Bone marrow (tissue), 2 donors: ENCODE results near the gene GRK1.

Experiments
- DNase-seq, 2 donors: peaks; one replicate each; lab custom pipeline; 2025; lab: John Stamatoyannopoulos, UW

The GRK1 gene

DNA sequence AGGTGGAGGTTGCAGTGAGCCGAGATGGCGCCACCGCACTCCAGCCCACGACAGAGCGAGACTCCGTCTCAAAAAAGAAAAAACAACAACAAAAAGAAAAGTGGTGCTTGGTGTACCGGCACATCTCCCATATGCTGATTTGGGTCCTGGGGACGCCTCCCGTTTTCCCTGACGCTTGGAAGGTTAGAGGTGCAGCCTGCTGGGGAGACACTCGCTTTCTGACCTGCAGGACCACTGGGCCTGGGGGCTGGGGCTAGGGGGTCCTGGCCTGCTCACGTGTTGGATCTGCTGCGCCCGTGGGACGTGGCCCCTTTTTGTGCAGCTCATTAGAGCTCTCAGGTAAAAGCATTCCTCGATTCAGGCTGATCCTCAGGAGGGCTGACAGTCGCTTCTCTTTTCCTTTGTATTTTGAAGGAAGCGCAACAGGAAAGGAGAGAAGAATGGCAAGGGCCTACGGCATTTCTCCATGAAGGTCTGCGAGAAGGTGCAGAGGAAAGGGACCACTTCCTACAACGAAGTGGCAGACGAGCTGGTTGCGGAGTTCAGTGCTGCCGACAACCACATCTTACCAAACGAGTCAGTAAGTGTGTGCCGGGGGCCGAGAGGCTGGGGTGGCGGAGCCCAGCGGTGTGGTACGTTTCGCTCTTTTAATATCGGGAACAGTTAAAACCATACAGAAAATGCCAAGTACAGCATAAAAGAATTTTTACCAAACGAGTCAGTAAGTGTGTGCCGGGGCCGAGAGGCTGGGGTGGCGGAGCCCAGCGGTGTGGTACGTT is 34.1 kb upstream of the GRK1 start:
- no peak for DNase-seq

DNA sequence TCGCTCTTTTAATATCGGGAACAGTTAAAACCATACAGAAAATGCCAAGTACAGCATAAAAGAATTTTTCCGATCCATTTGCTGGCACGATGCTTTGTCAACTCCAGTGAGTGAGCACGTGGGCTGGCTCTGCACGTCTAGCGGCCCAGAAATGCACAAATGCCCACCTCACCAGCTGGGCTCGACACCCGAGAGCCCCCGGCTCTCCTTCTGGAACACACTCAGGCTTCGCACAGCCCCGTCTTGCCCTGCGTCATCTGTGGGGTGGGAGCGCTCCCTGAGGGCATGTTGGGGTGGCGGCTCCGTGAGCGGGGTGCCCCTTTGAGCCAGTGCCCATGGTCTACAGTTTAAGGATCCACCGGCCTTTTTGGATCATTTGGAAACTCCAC is 33.5 kb upstream of the GRK1 start:
- DNase-seq, result no peak

GRCh38 chr13:113634279-113635047 is 32.6 kb upstream of the GRK1 start:
- DNase-seq, result no peak

DNA sequence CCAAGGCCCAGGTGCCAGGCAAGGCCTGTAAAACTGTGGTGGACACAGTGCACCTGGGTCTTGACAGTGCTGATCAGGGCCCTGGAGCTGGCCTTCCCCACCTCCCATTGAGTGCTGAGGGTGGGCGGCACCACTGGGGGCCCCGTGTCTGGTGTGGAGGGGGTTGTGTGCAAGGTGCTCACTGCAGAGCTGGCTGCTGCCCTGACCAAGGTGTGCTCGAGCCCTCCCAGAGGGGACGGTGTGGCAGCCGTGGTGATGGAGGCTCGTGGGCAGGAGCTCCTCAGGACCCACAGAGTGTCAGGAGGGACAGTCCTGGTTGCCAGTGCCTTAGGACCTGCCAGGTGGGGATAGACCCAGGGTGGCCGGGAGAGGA is 32.0 kb upstream of the GRK1 start:
- no peak for DNase-seq

DNA sequence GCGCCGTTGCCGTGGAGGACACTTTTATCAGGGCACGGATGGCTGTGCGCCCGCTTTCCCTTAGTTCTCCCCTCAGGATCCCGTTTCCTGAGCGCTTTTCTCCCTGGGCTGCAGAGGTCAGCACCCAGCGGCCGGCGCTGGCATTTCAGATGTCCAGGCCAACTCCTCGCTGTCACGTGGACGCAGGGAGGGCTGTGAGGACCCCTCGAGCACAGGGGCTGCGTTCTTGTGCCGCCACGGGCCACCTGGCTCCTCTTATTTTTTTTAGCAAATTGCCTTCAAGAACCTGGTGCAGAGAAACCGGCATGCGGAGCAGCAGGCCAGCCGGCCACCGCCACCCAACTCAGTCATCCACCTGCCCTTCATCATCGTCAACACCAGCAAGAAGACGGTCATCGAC is 31.3 kb upstream of the GRK1 start:
- no peak for DNase-seq

- no peak for DNase-seq
Measured at GRCh38 chr13:113636266-113636963, 30.6 kb upstream of the GRK1 start.

GRCh38 chr13:113637262-113638160 is 29.5 kb upstream of the GRK1 start:
- no peak for DNase-seq

DNA sequence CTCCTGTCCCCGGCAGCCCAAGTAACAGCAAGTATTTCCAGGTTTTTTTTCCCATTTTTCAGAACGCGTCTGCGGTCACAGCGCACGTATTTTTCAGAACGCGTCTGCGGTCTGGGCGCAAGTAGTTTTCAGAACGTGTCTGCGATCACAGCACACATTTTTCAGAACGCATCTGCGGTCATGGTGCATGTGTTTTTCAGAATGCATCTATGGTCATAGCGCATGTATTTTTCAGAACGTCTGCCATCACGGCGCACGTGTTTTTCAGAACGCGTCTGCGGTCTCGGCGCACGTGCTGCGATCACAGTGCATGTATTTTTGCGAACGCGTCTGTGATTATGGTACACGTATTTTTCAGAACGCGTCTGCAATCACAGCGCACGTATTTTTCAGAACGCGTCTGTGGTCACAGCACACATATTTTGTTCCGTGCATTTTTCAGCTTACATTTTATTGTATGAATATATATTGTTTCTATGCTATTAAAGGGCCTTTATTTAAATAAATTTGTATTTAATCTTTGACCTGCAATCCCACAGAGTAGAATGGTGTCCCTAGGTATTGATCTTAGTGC is 28.8 kb upstream of the GRK1 start:
- no peak for DNase-seq

DNA sequence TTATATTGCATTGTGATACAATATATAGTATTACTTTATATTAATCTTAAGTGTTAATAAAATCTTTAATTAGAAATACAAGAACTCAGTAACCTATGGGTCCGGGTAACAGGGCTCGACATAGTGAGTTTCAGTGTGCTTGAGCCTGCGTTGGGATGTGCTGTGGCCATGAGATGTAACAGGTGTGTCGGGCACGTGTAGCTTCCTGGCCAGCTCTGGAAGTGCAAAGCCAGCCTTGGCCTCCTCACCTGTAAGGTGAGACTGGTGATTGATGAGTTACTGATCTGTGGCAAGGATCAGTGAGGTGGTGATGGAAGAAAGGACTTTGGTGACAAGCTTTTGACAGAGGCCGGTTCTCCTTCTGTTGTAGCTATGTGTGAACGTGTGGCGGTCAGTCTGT is 28.2 kb upstream of the GRK1 start:
- DNase-seq, result no peak

- no peak for DNase-seq
Measured at GRCh38 chr13:113639616-113640262, 27.3 kb upstream of the GRK1 start.

DNA sequence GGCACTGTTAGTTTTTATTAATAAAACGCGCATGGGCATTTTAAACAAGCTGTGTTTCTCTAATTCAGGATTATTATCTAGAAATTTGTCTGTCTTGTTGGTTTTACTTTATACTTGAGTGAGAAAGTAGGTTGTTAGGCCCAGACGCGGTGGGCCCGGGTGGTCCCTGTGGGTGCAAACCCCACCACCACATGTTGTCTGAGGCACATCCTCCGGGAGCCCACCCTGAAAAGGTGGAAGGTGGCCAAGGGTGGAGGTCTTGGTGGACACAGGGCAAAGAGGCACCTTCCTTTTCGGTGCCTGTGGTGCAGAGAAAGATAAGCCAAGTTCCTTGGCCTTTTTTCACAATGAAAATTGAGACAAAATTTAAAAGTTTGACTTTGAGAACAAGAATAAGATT is 25.6 kb upstream of the GRK1 start:
- no peak for DNase-seq

DNA sequence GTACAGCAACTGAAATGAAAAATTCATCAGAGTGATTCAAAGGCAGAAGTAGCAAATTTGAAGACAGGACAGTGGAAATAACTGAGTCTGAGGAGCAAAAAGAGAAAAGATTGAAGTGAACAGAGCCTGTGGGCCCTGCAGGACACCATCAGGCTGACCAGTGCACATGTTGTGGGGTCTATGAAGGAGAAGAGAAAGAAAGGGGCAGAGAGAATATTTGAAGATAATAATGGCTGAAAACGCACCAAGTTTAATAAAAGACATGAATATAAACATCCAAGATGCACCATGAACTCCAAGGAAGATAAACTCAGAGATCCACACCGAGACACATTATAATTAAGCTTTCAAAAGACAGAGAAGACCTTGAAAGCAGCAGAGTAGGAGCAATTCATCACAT is 24.5 kb upstream of the GRK1 start:
- no peak for DNase-seq

DNA sequence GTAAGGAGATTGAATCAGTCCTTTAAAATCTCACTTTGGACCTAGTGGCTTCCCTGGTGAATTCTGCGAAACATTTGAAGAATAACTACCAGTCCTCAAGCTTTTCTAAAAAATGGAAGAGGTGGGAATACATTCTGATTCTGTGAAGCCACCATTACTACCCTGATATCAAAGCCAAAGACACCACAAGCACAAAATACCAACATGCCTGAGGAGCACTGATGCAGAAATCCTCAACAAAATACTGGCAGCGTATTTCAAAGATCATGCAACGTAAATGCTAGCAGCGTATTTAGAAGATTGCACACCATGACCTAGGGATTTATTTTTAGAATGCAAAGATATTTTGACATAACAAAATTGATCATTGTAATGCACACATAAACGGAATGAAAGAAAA is 23.4 kb upstream of the GRK1 start:
- DNase-seq, result no peak

- no peak for DNase-seq
Measured at GRCh38 chr13:113644800-113645199, 22.2 kb upstream of the GRK1 start.

DNA sequence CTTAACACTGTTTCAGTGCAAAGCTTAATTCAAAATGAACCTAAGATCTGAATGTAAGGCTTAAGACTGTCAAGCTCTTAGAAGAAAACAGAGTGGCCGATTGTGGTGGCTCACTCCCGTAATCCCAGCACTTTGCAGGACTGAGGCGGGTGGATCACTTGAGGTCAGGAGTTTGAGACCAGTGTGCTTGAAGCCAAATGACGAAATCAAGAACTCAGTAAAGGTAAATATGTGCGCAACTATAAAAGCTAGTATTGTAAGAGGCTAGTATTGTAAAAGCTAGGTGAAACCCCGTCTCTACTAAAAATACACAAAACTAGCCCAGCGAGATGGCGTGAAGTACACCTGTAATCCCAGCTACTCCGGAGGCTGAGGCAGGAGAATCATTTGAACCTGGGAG is 21.7 kb upstream of the GRK1 start:
- DNase-seq, result no peak

DNA sequence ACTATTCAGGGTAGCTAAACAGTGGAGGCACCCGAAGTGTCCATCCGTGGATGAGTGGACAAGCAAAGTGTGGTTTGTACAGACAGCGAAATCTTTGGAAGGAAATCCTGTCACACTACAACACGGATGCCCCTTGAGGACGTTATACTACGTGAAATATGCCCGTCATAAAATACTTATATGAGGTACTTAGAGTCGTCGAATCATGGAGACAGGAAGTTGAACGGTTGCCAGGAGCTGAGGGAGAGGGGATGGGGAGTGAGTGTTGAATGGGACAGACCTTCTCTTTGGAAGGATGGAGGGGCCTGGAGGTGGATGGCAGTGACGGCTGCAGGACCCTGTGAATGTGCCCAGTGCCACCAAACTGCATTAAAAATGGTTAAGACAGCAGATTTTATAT is 20.6 kb upstream of the GRK1 start:
- DNase-seq, result no peak

- DNase-seq, result no peak
Measured at GRCh38 chr13:113646921-113647340, 20.1 kb upstream of the GRK1 start.

DNA sequence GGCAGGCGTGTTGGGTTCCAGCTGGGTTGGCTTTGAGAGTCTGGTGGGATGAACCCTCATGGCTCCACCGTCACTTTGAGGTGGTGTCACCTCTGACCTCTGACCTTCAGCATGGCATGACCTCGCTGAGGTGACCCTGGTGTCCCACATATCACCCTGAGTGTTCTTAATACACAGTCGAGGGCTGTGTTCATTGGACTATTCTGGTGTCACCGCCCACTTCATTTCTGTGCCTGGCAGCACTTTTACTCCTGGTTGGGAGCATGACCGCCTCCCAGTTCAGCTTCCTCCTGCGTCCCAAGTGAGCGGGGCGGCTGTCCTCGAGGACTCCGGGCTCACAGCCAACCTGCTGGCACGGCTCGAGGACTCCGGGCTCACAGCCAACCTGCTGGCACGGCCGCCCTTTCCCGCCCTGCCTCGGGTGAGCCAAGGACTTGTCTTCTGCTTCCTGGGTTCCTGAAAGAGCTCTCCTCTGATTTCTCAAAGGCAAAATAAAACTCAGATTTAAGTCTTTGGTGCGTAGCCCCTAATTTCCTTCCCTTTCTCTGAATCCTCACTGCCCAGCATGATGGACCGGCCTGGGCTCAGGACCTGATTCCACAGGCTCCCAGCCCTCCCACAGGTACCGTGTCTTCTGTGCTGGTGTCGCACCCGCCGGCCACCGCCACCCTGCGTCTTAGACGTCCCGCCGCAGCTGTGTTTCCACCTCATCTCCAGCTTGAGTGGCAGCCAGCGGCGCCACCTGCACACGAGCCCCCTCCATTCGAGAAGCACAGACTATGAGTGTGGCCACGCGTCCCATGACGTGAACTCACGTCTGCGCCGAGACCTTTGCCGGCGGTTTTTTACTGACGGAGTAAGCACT is 19.4 kb upstream of the GRK1 start:
- DNase-seq, result no peak

- DNase-seq, result no peak
Measured at GRCh38 chr13:113648216-113648610, 18.8 kb upstream of the GRK1 start.

DNA sequence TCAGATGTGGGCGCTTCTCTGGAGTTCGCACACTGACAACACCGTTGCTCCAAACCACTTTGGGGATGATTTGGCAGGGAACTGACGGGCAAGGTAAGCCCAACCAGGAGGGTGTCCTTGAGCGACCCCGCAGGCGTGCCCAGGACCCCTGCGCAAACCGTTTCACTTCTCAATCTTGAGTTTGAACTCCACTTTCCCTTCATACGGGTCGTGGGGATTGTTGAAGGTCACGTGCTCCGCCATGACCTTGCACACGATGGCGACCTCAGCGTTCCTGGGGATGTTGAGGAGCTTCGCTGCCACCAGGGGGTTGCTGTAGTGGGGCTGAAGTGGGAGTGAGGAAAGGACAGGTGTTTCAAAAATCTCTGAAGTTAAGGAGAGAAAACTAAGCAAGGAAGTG is 17.8 kb upstream of the GRK1 start:
- DNase-seq, result no peak
